GM23338 (cell line): ENCODE measurements around the gene ASAH2.

Experiments used
- EZH2 ChIP-seq: fragments of 200-600 bp; sonication (generic); IDR thresholded peaks from one replicate; pipeline ENCODE4 v1.8.0; 2017; ENCODE audit warnings: antibody characterized with exemption, mild to moderate bottlenecking, low read depth; ENCODE audit not compliant: unreplicated experiment
- NANOG ChIP-seq: IDR thresholded peaks from 2 replicates; pipeline ENCODE4 v1.6.1; 2016; ENCODE audit warnings: antibody characterized with exemption, borderline replicate concordance
- POLR2AphosphoS5 ChIP-seq: IDR thresholded peaks from 2 replicates; pipeline ENCODE4 v1.6.1; 2016; ENCODE audit warnings: antibody characterized with exemption, low read depth
- TF ChIP-seq, protein P1 (sequence below), 2 experiments: fragments of 200-600 bp in 1 of 2; sonication (generic) in 1 of 2; conservative IDR thresholded peaks; 2 replicates each; pipeline versions ENCODE4 v1.5.1 to v1.6.1; 2016 to 2017; ENCODE audit warnings: antibody characterized with exemption in 2 of 2, low read depth in 2 of 2, mild to moderate bottlenecking in 2 of 2, moderate library complexity in 1 of 2

DNA sequence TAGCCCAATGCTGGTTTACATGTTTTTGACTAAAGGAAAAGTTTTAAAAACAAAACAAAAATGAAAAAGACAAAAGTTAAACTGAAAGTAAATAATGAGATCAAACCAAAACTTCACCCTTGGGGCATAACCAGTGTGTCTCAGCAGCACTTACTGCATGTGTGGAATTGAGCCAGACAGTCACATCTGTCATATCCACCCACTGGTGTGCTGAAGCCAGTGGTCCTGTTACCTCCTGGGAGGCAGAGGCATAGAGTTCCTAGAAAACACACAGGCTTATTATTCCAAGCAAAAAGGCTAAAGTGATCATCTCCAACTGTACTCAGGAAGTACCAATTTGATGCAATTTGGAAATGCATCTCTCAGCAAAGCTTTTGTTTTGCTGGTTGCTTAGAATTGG lies 40.4 kb downstream of the ASAH2 start:
- no peak for TF ChIP-seq EZH2
- TF ChIP-seq, protein P1, sequence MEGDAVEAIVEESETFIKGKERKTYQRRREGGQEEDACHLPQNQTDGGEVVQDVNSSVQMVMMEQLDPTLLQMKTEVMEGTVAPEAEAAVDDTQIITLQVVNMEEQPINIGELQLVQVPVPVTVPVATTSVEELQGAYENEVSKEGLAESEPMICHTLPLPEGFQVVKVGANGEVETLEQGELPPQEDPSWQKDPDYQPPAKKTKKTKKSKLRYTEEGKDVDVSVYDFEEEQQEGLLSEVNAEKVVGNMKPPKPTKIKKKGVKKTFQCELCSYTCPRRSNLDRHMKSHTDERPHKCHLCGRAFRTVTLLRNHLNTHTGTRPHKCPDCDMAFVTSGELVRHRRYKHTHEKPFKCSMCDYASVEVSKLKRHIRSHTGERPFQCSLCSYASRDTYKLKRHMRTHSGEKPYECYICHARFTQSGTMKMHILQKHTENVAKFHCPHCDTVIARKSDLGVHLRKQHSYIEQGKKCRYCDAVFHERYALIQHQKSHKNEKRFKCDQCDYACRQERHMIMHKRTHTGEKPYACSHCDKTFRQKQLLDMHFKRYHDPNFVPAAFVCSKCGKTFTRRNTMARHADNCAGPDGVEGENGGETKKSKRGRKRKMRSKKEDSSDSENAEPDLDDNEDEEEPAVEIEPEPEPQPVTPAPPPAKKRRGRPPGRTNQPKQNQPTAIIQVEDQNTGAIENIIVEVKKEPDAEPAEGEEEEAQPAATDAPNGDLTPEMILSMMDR (conservative IDR thresholded peaks at IDR 0.05; ENCODE audit: low read depth in 2 of 2) = no peak
- TF ChIP-seq POLR2AphosphoS5 = no peak
- no peak for TF ChIP-seq NANOG
